OCI-LY1 (cell line): ENCODE data around the gene SORBS1.

ENCODE experiments used
- H2AFZ ChIP-seq: fragments of 200-600 bp; sonication (generic), shearing (Covaris generic); 2 replicates; pipeline ENCODE4 v1.6.0; 2014; ENCODE audit warnings: antibody characterized with exemption, mild to moderate bottlenecking, low read length
- H3F3A ChIP-seq: fragments of 200-600 bp; sonication (generic), shearing (Covaris generic); 2 replicates; pipeline ENCODE4 v1.6.0; 2014; ENCODE audit warnings: mild to moderate bottlenecking, antibody characterized with exemption, low read length, moderate library complexity; ENCODE audit not compliant: insufficient read depth
- H3K27ac ChIP-seq: fragments of 200-600 bp; sonication (generic); 2 replicates; pipeline ENCODE4 v1.5.1; 2014; ENCODE audit warnings: low read length, mixed run types, mild to moderate bottlenecking, low read depth; ENCODE audit not compliant: poor library complexity, severe bottlenecking
- H3K27me3 ChIP-seq: fragments of 200-600 bp; sonication (generic); 2 replicates; pipeline ENCODE4 v1.6.0; 2014; ENCODE audit warnings: antibody characterized with exemption, mild to moderate bottlenecking, low read length, moderate library complexity; ENCODE audit not compliant: insufficient read depth
- H3K36me3 ChIP-seq: fragments of 200-600 bp; sonication (generic); 2 replicates; pipeline ENCODE4 v1.6.1; 2014; ENCODE audit warnings: mild to moderate bottlenecking, antibody characterized with exemption, low read length, moderate library complexity, mixed read lengths; ENCODE audit not compliant: insufficient read depth
- H3K4me1 ChIP-seq: fragments of 200-600 bp; sonication (generic); 2 replicates; pipeline ENCODE4 v1.5.1; 2014; ENCODE audit warnings: mild to moderate bottlenecking, low read length, moderate library complexity; ENCODE audit not compliant: insufficient read depth, severe bottlenecking
- H3K4me2 ChIP-seq: fragments of 200-600 bp; sonication (generic), shearing (Covaris generic); 2 replicates; pipeline ENCODE4 v1.6.1; 2014; ENCODE audit warnings: low read length
- H3K4me3 ChIP-seq: fragments of 200-600 bp; sonication (generic); 2 replicates; pipeline ENCODE4 v1.5.1; 2014; ENCODE audit warnings: low read length, low read depth, mild to moderate bottlenecking, mixed read lengths; ENCODE audit not compliant: poor library complexity, severe bottlenecking
- H3K79me2 ChIP-seq: fragments of 200-600 bp; shearing (Covaris generic); 2 replicates; pipeline ENCODE4 v1.6.1; 2016; ENCODE audit warnings: mixed run types, low read length, mixed read lengths; ENCODE audit not compliant: insufficient read depth
- H3K9ac ChIP-seq: fragments of 200-600 bp; sonication (generic), shearing (Covaris generic); 2 replicates; pipeline ENCODE4 v1.6.1; 2014; ENCODE audit warnings: mild to moderate bottlenecking, low read length, mixed read lengths
- H3K9me2 ChIP-seq: fragments of 200-600 bp; sonication (generic), shearing (Covaris generic); 2 replicates; pipeline ENCODE4 v1.6.1; 2014; ENCODE audit warnings: low read depth, mild to moderate bottlenecking, low read length, mixed read lengths
- H3K9me3 ChIP-seq: fragments of 200-600 bp; shearing (Covaris generic); 2 replicates; pipeline ENCODE4 v1.6.1; 2014; ENCODE audit warnings: low read length, mixed read lengths
- H4K20me1 ChIP-seq: fragments of 200-600 bp; sonication (generic), shearing (Covaris generic); 2 replicates; pipeline ENCODE4 v1.6.0; 2016; ENCODE audit warnings: mild to moderate bottlenecking, low read length; ENCODE audit not compliant: insufficient read depth
- EZH2 ChIP-seq: fragments of 200-600 bp; sonication (generic), shearing (Covaris generic); IDR thresholded peaks from 2 replicates; pipeline ENCODE4 v1.8.0; 2017; ENCODE audit warnings: borderline replicate concordance, mixed run types, mild to moderate bottlenecking, antibody characterized with exemption, low read length, moderate library complexity, mixed read lengths
- TF ChIP-seq, protein P1 (sequence below): fragments of 200-600 bp; sonication (generic), shearing (Covaris generic); IDR thresholded peaks from 2 replicates; pipeline ENCODE4 v1.5.1; 2017; ENCODE audit warnings: mild to moderate bottlenecking, antibody characterized with exemption, low read length, moderate library complexity, mixed read lengths

Gene SORBS1

GRCh38 chr10:95360122-95360714 is 201.0 kb downstream of the SORBS1 start:
- TF ChIP-seq, protein P1, sequence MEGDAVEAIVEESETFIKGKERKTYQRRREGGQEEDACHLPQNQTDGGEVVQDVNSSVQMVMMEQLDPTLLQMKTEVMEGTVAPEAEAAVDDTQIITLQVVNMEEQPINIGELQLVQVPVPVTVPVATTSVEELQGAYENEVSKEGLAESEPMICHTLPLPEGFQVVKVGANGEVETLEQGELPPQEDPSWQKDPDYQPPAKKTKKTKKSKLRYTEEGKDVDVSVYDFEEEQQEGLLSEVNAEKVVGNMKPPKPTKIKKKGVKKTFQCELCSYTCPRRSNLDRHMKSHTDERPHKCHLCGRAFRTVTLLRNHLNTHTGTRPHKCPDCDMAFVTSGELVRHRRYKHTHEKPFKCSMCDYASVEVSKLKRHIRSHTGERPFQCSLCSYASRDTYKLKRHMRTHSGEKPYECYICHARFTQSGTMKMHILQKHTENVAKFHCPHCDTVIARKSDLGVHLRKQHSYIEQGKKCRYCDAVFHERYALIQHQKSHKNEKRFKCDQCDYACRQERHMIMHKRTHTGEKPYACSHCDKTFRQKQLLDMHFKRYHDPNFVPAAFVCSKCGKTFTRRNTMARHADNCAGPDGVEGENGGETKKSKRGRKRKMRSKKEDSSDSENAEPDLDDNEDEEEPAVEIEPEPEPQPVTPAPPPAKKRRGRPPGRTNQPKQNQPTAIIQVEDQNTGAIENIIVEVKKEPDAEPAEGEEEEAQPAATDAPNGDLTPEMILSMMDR, result no peak
- no peak for TF ChIP-seq EZH2
- peaks cover 6% of the 10 kb centered on the region for H3K4me1 ChIP-seq
- H3K79me2 ChIP-seq, result no peaks in the 10 kb centered on the region
- no peaks in the 10 kb centered on the region for H3K27me3 ChIP-seq
- H3K27ac ChIP-seq, result no peak overlapping the region
- H2AFZ ChIP-seq, result no peak overlapping the region
- no peak overlapping the region for H3K4me2 ChIP-seq
- no peak overlapping the region for H3K4me3 ChIP-seq
- no peaks in the 10 kb centered on the region for H4K20me1 ChIP-seq
- H3K9me2 ChIP-seq, result no peaks in the 10 kb centered on the region
- no peaks in the 10 kb centered on the region for H3K9me3 ChIP-seq
- H3F3A ChIP-seq, result no peaks in the 10 kb centered on the region
- H3K36me3 ChIP-seq, result no peaks in the 10 kb centered on the region
- H3K9ac ChIP-seq, result no peak overlapping the region

DNA sequence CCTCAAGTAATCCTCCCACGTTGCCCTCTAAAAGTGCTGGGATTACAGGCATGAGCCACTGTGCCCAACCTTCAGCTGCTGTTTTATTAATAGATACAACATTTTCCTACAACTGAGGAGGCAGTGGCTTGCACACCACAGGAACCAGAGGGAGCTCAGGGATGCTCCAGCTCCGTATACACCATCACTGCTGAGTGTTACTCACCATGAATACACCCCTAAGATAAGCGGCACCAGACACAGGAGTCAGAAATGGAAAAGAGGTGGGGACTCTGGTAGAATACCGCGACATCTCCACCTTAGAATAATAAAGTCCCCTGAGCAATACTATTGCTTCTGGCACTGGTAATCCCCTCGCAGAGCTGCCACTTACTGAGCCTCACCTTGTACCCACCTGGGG is 201.7 kb downstream of the SORBS1 start:
- Histone ChIP-seq H3K36me3 (no peaks in the 10 kb centered on the region), H3K79me2 (no peaks in the 10 kb centered on the region), H4K20me1 (no peaks in the 10 kb centered on the region), H3K4me1 (peaks cover 6% of the 10 kb centered on the region), H2AFZ (no peak overlapping the region), H3K9me2 (no peaks in the 10 kb centered on the region), H3K9me3 (no peaks in the 10 kb centered on the region), H3K27me3 (no peaks in the 10 kb centered on the region), H3K4me3 (no peak overlapping the region), H3K4me2 (no peak overlapping the region), H3F3A (no peaks in the 10 kb centered on the region), H3K27ac (no peak overlapping the region), H3K9ac (no peak overlapping the region)
- TF ChIP-seq, protein P1, result no peak
- no peak for TF ChIP-seq EZH2

DNA sequence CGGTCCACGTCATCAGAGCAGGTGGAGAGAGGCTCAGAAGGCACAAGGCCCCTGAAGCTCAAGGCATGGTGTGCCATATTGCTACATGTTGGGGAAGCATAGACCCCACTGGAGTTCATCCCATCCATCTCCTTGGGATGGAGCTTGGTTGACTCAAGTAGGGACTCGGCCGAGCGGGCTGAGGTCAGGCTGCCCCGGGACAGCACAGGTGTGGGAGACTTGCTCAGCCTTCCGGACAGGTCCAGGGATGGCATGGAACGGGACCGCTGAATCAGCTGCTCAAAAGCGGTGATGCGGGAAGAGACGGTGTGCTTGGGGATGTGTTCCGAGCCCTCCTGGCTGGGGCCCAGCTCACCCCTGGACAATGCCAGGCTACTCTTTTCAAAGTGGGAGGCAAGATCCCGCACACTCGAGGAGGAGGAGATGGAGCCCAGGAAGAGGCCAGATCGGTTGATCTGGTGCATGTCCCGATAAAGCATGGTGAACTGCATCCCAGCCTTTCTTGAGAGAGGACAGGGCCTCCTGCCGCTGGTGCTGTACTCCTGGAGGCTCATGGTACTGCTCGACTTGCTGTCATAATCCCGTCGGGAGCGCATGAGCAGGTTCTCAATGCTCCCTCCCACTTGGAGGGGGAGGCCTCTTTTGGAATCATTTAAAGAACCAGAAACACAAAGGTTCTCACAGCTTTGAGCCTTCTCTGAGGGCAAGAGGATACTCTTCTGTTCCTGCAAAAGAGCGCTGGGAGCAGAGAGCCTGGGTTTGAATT is 204.8 kb downstream of the SORBS1 start:
- Histone ChIP-seq H3K27ac (no peak overlapping the region), H3K36me3 (no peaks in the 10 kb centered on the region), H3K4me1 (peaks cover 6% of the 10 kb centered on the region), H3K79me2 (no peaks in the 10 kb centered on the region), H2AFZ (no peak overlapping the region), H3K27me3 (0 out of 2 replicates have a peak, but pooled peaks cover 3% of the 10 kb centered on the region), H3K4me3 (no peak overlapping the region), H3K4me2 (no peak overlapping the region), H3F3A (no peaks in the 10 kb centered on the region), H3K9me2 (no peaks in the 10 kb centered on the region), H3K9me3 (no peaks in the 10 kb centered on the region), H4K20me1 (no peaks in the 10 kb centered on the region), H3K9ac (no peak overlapping the region)
- TF ChIP-seq, protein P1, result no peak
- TF ChIP-seq EZH2, result no peak
